Vagina (tissue), 2 donors: Measurements from ENCODE around the gene TTC23. TPM values are rescaled to one million over a fixed set of nuclear protein-coding genes. Genes with fewer than 3 reads are reported as not detected.

ENCODE experiments used
- DNase-seq, 2 donors: peaks; one replicate each; pipeline ENCODE4 v3.0.0-alpha.2; 2017; ENCODE audit errors: extremely low spot score in 2 of 2
- H3K27ac ChIP-seq: fragments of 200-600 bp; sonication (generic); one replicate; pipeline ENCODE4 v1.5.1; 2019
- H3K27me3 ChIP-seq: fragments of 200-600 bp; sonication (generic); one replicate; pipeline ENCODE4 v1.5.1; 2019
- H3K36me3 ChIP-seq, 2 donors: fragments of 200-600 bp; sonication (generic); one replicate each; pipeline ENCODE4 v1.5.1; 2017 to 2019
- H3K4me1 ChIP-seq: fragments of 200-600 bp; sonication (generic); one replicate; pipeline ENCODE4 v1.5.1; 2019
- H3K4me3 ChIP-seq, 2 donors: fragments of 200-600 bp; sonication (generic); 1 replicate in 1 of 2; 2 replicates in 1 of 2; pipeline ENCODE4 v1.5.1; 2016 to 2019
- H3K9me3 ChIP-seq: fragments of 200-600 bp; sonication (generic); one replicate; pipeline ENCODE4 v1.5.1; 2019
- POLR2A ChIP-seq, 2 donors: fragments of 450-650 bp; IDR thresholded peaks; one replicate each; pipeline ENCODE4 v1.6.1; 2017; ENCODE audit warnings: antibody characterized with exemption in 2 of 2, mild to moderate bottlenecking in 2 of 2, moderate library complexity in 2 of 2
- POLR2AphosphoS5 ChIP-seq, 2 donors: sonication (generic); formaldehyde crosslinking; IDR thresholded peaks; one replicate each; pipeline ENCODE4 v1.9.0; 2017; ENCODE audit warnings: antibody characterized with exemption in 2 of 2, mild to moderate bottlenecking in 2 of 2, low read depth in 1 of 2; ENCODE audit not compliant: insufficient read depth in 1 of 2
- intact Hi-C: fragments of 100-400 bp; cut with DNase I; formaldehyde crosslinking; loops from one replicate; pipeline ENCODE4 v1.15.1; 2023
- total RNA-seq: library from RNA; depleted of rRNA; stranded (reverse); fragments of >200 nt; gene quantifications from one replicate; pipeline ENCODE4 v1.2.3, GENCODE V29; 2016
- TF ChIP-seq, protein P1 (sequence below), 3 experiments: fragments of 450-650 bp in 2 of 3; fragments of 200-600 bp in 1 of 3; sonication (generic) in 1 of 3; IDR thresholded peaks; one replicate each; pipeline ENCODE4 v1.5.1; 2017 to 2019; ENCODE audit warnings: antibody characterized with exemption in 3 of 3, mild to moderate bottlenecking in 2 of 3, moderate library complexity in 2 of 3

The TTC23 gene
- total RNA-seq, 1 donor from 2014 or later = 64.1 TPM

DNA sequence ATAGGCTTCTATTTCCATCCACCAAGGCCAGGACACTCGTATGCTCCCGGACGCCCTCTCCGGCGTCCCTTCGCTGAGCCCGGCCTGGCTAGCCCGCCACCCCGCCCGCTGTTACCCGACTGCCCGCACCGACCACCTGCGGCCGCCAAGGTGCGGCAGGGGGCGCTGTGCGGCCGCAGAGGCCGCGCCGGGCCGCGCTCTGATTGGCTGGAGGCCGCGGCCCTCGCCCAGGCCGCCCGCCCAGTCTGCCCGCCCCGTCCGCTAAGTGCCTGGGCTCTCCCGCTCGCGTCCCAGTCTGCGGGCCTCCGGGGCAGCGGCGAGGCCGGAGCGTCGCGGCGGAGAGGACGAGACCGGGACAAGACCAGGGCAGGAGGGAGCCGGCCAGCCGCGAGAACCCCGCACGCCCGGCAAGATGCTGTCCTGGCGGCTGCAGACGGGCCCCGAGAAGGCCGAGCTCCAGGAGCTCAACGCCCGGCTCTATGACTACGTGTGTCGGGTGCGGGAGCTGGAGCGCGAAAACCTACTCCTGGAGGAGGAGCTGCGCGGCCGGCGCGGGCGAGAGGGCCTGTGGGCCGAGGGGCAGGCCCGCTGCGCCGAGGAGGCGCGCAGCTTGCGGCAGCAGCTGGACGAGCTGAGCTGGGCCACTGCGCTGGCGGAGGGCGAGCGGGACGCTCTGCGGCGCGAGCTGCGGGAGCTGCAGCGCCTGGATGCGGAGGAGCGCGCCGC is 144.4 kb downstream of the TTC23 start, which contains the start of gene SYNM:
Gene SYNM (plus strand): TSS at position 293 of the 726 bp plus-strand sequence. CDS start 120 bp downstream, at position 413.
- Histone ChIP-seq H3K27ac (peak within 1 kb of the TSS; percentile 86), H3K9me3 (no peaks in the 10 kb centered on the region), H3K36me3 (no peaks in the 10 kb centered on the region), H3K27me3 (no peaks in the 10 kb centered on the region), H3K4me1 (peaks cover 18% of the 10 kb centered on the region), H3K4me3 (peak within 1 kb of the TSS; percentile 60 to 76)
- intact Hi-C loops = loop anchor here (2.0 kb wide), 1 partner anchor 108 kb away; no protein-coding TSS in a partner anchor
- DNase-seq = peak; percentile 86 to 91
- TF ChIP-seq, protein P1, sequence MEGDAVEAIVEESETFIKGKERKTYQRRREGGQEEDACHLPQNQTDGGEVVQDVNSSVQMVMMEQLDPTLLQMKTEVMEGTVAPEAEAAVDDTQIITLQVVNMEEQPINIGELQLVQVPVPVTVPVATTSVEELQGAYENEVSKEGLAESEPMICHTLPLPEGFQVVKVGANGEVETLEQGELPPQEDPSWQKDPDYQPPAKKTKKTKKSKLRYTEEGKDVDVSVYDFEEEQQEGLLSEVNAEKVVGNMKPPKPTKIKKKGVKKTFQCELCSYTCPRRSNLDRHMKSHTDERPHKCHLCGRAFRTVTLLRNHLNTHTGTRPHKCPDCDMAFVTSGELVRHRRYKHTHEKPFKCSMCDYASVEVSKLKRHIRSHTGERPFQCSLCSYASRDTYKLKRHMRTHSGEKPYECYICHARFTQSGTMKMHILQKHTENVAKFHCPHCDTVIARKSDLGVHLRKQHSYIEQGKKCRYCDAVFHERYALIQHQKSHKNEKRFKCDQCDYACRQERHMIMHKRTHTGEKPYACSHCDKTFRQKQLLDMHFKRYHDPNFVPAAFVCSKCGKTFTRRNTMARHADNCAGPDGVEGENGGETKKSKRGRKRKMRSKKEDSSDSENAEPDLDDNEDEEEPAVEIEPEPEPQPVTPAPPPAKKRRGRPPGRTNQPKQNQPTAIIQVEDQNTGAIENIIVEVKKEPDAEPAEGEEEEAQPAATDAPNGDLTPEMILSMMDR (IDR thresholded peaks at IDR 0.05) = peak; percentile 31 to 82 (median 67)
- peak in 1 of 2 donors; percentile 53 for TF ChIP-seq POLR2A (IDR thresholded peaks at IDR 0.05)
- TF ChIP-seq POLR2AphosphoS5 (IDR thresholded peaks at IDR 0.05; ENCODE audit: insufficient read depth in 1 of 2, low read depth in 1 of 2) = peak in 1 of 2 donors; percentile 79

- H3K36me3 ChIP-seq = no peaks in the 10 kb centered on the region
- DNase-seq = peak in 1 of 2 donors; percentile 81
- H3K27ac ChIP-seq = no peak overlapping the region
- H3K4me3 ChIP-seq = no peak overlapping the region
- H3K9me3 ChIP-seq = no peaks in the 10 kb centered on the region
- no peaks in the 10 kb centered on the region for H3K27me3 ChIP-seq
- H3K4me1 ChIP-seq = peaks cover 15% of the 10 kb centered on the region
- TF ChIP-seq POLR2A (IDR thresholded peaks at IDR 0.05) (no peak), POLR2AphosphoS5 (IDR thresholded peaks at IDR 0.05; ENCODE audit: insufficient read depth in 1 of 2, low read depth in 1 of 2) (no peak)
- TF ChIP-seq, protein P1 (IDR thresholded peaks at IDR 0.05) = no peak
- intact Hi-C loops = no loop called here
These were observed 146.1 kb downstream of the TTC23 start for GRCh38 chr15:99103279-99103678.

DNA sequence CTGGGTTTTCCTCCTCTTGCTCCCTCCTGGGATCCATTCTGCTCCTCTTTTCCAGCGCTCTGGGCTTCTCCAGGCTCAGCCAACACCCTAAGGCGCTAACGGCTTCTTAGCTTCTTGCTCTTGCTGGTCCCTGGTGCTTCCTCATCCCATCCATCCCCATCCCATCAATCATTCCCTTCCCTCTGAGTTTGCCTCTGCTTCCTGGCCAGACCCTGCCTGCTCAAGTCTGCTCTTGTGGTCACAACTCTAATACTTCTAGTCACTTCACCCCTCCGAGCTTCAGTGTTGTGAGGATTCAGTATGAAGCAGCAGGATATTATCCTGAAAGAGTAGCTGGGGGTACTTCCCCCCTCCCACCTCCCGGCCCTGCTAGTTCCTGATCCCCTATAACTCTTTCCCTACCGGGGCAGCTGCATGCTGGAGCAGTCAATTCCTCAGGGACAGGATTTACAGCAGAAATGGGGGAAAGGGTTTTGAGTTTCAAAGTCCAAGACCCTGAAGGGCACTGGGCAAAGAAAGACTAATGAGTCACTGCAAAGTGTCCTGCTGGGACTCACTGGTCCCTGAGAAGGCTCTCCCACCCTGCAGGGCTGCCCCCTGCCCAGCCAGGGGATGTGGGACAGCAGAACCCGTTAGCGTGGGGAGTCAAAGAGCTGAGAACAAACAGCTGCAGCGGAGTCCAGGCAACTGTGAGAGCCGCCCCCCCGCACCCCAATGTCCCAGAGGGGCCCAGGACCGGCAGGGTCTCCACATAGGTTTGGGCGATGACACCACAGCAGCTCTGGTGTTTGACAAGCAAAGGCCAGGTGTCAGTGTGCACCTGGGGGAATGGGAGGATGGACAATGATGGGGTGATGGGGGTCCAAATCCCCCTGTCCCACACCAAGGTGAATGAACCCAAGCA is 146.8 kb downstream of the TTC23 start:
- intact Hi-C loops = no loop called here
- H3K27me3 ChIP-seq = no peaks in the 10 kb centered on the region

GRCh38 chr15:99101501-99101900 is 147.9 kb downstream of the TTC23 start:
- H3K4me1 ChIP-seq = peaks cover 14% of the 10 kb centered on the region
- TF ChIP-seq, protein P1 (IDR thresholded peaks at IDR 0.05) = no peak
- no peak for TF ChIP-seq POLR2A (IDR thresholded peaks at IDR 0.05)
- no peak for TF ChIP-seq POLR2AphosphoS5 (IDR thresholded peaks at IDR 0.05; ENCODE audit: insufficient read depth in 1 of 2, low read depth in 1 of 2)
- H3K27me3 ChIP-seq = no peaks in the 10 kb centered on the region
- intact Hi-C loops = no loop called here
- peak in 1 of 2 donors; percentile 79 for DNase-seq
- no peak overlapping the region for H3K27ac ChIP-seq
- H3K36me3 ChIP-seq = no peaks in the 10 kb centered on the region
- no peaks in the 10 kb centered on the region for H3K9me3 ChIP-seq
- no peak overlapping the region for H3K4me3 ChIP-seq

More for the DNA sequence above, 146.8 kb downstream of the TTC23 start:
- Histone ChIP-seq H3K36me3 (no peaks in the 10 kb centered on the region), H3K4me3 (no peak overlapping the region), H3K4me1 (peaks cover 15% of the 10 kb centered on the region), H3K9me3 (no peaks in the 10 kb centered on the region), H3K27ac (no peak overlapping the region)
- no peak for TF ChIP-seq POLR2A (IDR thresholded peaks at IDR 0.05)
- TF ChIP-seq POLR2AphosphoS5 (IDR thresholded peaks at IDR 0.05; ENCODE audit: insufficient read depth in 1 of 2, low read depth in 1 of 2) = no peak
- TF ChIP-seq, protein P1 (IDR thresholded peaks at IDR 0.05) = no peak
- peak; percentile 69 to 79 for DNase-seq
